GM18951 (cell line): Measurements from ENCODE around the gene MAB21L3.

Experiments used
- POLR2A ChIP-seq: IDR thresholded peaks from 4 replicates; pipeline ENCODE4 v1.6.1; 2011; ENCODE audit warnings: mild to moderate bottlenecking; ENCODE audit not compliant: insufficient read length, insufficient read depth; ENCODE audit errors: extremely low read depth
- in situ Hi-C: fragments of 300-500 bp; cut with MboI; formaldehyde crosslinking; loops from one replicate; pipeline ENCODE4 v1.12.0; 2022; ENCODE audit warnings: low sequenced_read_pairs, mixed read lengths, inconsistent platforms; ENCODE audit not compliant: unreplicated experiment

MAB21L3 gene

GRCh38 chr1:116138277-116138792 lies 27.1 kb downstream of the MAB21L3 start:
- in situ Hi-C loops = no loop called here
- TF ChIP-seq POLR2A = no peak

GRCh38 chr1:116139592-116140134 lies 28.5 kb downstream of the MAB21L3 start:
- TF ChIP-seq POLR2A = no peak
- in situ Hi-C loops = loop anchor here (10.0 kb wide), 1 partner anchor 185 kb away; no protein-coding TSS in a partner anchor

- in situ Hi-C loops = loop anchor here (10.0 kb wide), 1 partner anchor 181 kb away; no protein-coding TSS in a partner anchor
- TF ChIP-seq POLR2A = no peak
These were observed 33.0 kb downstream of the MAB21L3 start for GRCh38 chr1:116144151-116144550.

- in situ Hi-C loops = loop anchor here (10.0 kb wide), 1 partner anchor 178 kb away; no protein-coding TSS in a partner anchor
These were observed 35.4 kb downstream of the MAB21L3 start for GRCh38 chr1:116146447-116147113.

GRCh38 chr1:116147114-116147510 lies 35.9 kb downstream of the MAB21L3 start:
- in situ Hi-C loops = loop anchor here (10.0 kb wide), 1 partner anchor 178 kb away; no protein-coding TSS in a partner anchor
- no peak for TF ChIP-seq POLR2A

- TF ChIP-seq POLR2A = no peak
- in situ Hi-C loops = loop anchor here (10.0 kb wide), 1 partner anchor 177 kb away; no protein-coding TSS in a partner anchor
These were observed 36.8 kb downstream of the MAB21L3 start for GRCh38 chr1:116147972-116148371.

- in situ Hi-C loops = loop anchor here (10.0 kb wide), 1 partner anchor 176 kb away; no protein-coding TSS in a partner anchor
- no peak for TF ChIP-seq POLR2A
These were observed 37.8 kb downstream of the MAB21L3 start for GRCh38 chr1:116148967-116149366.

- in situ Hi-C loops = no loop called here
- no peak for TF ChIP-seq POLR2A
These were observed 39.2 kb downstream of the MAB21L3 start for GRCh38 chr1:116150368-116150767.

GRCh38 chr1:116151739-116152576 lies 40.8 kb downstream of the MAB21L3 start:
- in situ Hi-C loops = no loop called here
- peak; percentile 17 for TF ChIP-seq POLR2A

- in situ Hi-C loops = no loop called here
- no peak for TF ChIP-seq POLR2A
These were observed 41.4 kb downstream of the MAB21L3 start for GRCh38 chr1:116152577-116152943.

- in situ Hi-C loops = no loop called here
These were observed 41.9 kb downstream of the MAB21L3 start for GRCh38 chr1:116152950-116153691.

GRCh38 chr1:116153692-116154031 lies 42.5 kb downstream of the MAB21L3 start:
- TF ChIP-seq POLR2A = no peak
- in situ Hi-C loops = no loop called here

More at GRCh38 chr1:116152950-116153691, 41.9 kb downstream of the MAB21L3 start:
- TF ChIP-seq POLR2A = no peak

- no peak for TF ChIP-seq POLR2A
- in situ Hi-C loops = no loop called here
These were observed 43.3 kb downstream of the MAB21L3 start for GRCh38 chr1:116154536-116154935.
